PC-9 (cell line): ENCODE data around the gene P3H3. TPM values are rescaled to one million over a fixed set of nuclear protein-coding genes. Genes with fewer than 3 reads are reported as not detected.
"Not testable (repeated sequence)": the region's sequence is repeated elsewhere in the genome, so short reads cannot be mapped to it uniquely, and the experiment has no call there.

Experiments
- BruUV-seq: library from RNA; stranded (reverse); fragments of 400-500 nt; replicated peaks from 2 replicates; lab custom pipeline; 2021; lab: Mats Ljungman, UMichigan
- CTCF ChIA-PET: fragments of 300-600 bp; sonication (Branson Sonifier 250); formaldehyde crosslinking; loops from one replicate; lab custom pipeline; 2022; ENCODE audit warnings: antibody characterized with exemption; lab: Charles Lee
- POLR2A ChIA-PET: fragments of 300-600 bp; sonication (Branson Sonifier 250); formaldehyde crosslinking; loops from one replicate; lab custom pipeline; 2022; ENCODE audit warnings: antibody characterized with exemption; ENCODE audit not compliant: unreplicated experiment; lab: Charles Lee
- DNase-seq, 2 experiments: peaks; one replicate each; pipeline versions ENCODE4 v3.0.0 to v3.0.0-alpha.2; 2015 to 2022; ENCODE audit warnings: mixed read lengths in 1 of 2
- H2AFZ ChIP-seq: fragments of 200-600 bp; sonication (generic); 2 replicates; pipeline ENCODE4 v1.8.1; 2017; ENCODE audit warnings: antibody characterized with exemption
- H3F3A ChIP-seq: fragments of 200-600 bp; sonication (generic); 2 replicates; pipeline ENCODE4 v1.8.1; 2017; ENCODE audit warnings: antibody characterized with exemption, mild to moderate bottlenecking, low read depth; ENCODE audit not compliant: insufficient read depth
- H3K27ac ChIP-seq: fragments of 200-600 bp; sonication (generic); 2 replicates; pipeline ENCODE4 v1.6.1; 2016; ENCODE audit warnings: mixed run types
- H3K27me3 ChIP-seq: fragments of 200-600 bp; sonication (generic); 2 replicates; pipeline ENCODE4 v1.6.1; 2016; ENCODE audit warnings: low read depth, mixed run types; ENCODE audit not compliant: insufficient read depth
- H3K36me3 ChIP-seq: fragments of 200-600 bp; sonication (generic); 2 replicates; pipeline ENCODE4 v1.6.1; 2016; ENCODE audit warnings: low read depth, mixed run types
- H3K4me1 ChIP-seq: fragments of 200-600 bp; sonication (generic); replicated peaks from 2 replicates; pipeline ENCODE4 v1.6.1; 2016; ENCODE audit warnings: mixed run types; ENCODE audit not compliant: insufficient read depth
- H3K4me2 ChIP-seq: fragments of 200-600 bp; sonication (generic); 2 replicates; pipeline ENCODE4 v1.6.1; 2017; ENCODE audit warnings: mixed run types
- H3K4me3 ChIP-seq: fragments of 200-600 bp; sonication (generic); 2 replicates; pipeline ENCODE4 v1.6.1; 2016; ENCODE audit warnings: mixed run types
- H3K79me2 ChIP-seq: fragments of 200-600 bp; sonication (generic); 2 replicates; pipeline ENCODE4 v1.6.1; 2017; ENCODE audit warnings: low read depth, mixed run types
- H3K9me2 ChIP-seq: fragments of 200-600 bp; sonication (generic); 2 replicates; pipeline ENCODE4 v1.8.1; 2017; ENCODE audit warnings: mild to moderate bottlenecking; ENCODE audit not compliant: insufficient read depth
- H3K9me3 ChIP-seq: fragments of 200-600 bp; sonication (generic); 2 replicates; pipeline ENCODE4 v1.8.1; 2016; ENCODE audit warnings: low read depth; ENCODE audit not compliant: insufficient read depth
- H4K20me1 ChIP-seq: fragments of 200-600 bp; sonication (generic); 2 replicates; pipeline ENCODE4 v1.8.1; 2017; ENCODE audit not compliant: insufficient read depth
- EZH2 ChIP-seq: fragments of 200-600 bp; sonication (generic); IDR thresholded peaks from 2 replicates; pipeline ENCODE4 v1.8.0; 2017; ENCODE audit warnings: antibody characterized with exemption, low read depth
- intact Hi-C: fragments of 100-400 bp; cut with micrococcal nuclease; formaldehyde crosslinking; loops from one replicate; pipeline ENCODE4 v1.10.0; 2022; ENCODE audit not compliant: unreplicated experiment
- total RNA-seq: library from RNA; stranded (reverse); gene quantifications from 2 replicates; pipeline ENCODE4 v1.2.3, GENCODE V29; 2021
- TF ChIP-seq, protein P1 (sequence below): fragments of 200-600 bp; sonication (generic); conservative IDR thresholded peaks from 2 replicates; pipeline ENCODE4 v1.6.1; 2017; ENCODE audit warnings: mixed run types, antibody characterized with exemption, mild to moderate bottlenecking, moderate library complexity

The P3H3 gene
- total RNA-seq, 1 experiment from 2014 or later, result 0.52 TPM

DNA sequence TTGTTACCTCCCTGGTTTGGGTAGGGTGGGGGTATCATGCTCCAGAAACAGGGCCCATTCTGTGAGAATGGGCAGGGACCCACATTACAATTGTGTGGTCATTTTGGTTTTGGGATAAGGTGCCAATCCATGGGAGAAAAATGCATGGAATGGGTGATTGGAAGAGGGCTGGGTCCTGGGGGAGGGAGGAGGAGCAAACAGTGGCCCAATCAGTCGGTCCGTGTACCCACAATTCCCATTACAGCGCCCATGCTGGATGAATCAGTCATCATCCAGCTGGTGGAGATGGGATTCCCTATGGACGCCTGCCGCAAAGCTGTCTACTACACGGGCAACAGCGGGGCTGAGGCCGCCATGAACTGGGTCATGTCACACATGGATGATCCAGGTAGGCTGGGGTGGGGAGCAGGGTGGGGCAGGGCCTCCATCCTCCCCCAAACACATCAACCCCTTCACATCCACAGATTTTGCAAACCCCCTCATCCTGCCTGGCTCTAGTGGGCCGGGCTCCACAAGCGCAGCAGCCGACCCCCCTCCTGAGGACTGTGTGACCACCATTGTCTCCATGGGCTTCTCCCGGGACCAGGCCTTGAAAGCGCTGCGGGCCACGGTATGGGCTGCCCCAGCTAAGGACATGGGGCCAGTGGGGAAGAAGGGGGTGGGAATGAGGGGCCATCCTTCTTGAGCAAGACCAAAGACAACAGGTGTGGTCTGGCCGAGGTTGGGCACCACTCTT, 35.5 kb downstream of the P3H3 start:
- Histone ChIP-seq H3K27me3 (no peaks in the 10 kb centered on the region), H3K9me2 (no peaks in the 10 kb centered on the region), H3K9me3 (no peaks in the 10 kb centered on the region), H4K20me1 (peaks cover 8% of the 10 kb centered on the region), H3K79me2 (peaks cover 14% of the 10 kb centered on the region), H3K4me2 (no peak overlapping the region), H3K4me3 (no peak overlapping the region), H3K4me1 (peaks cover 8% of the 10 kb centered on the region), H2AFZ (no peak overlapping the region), H3K27ac (no peak overlapping the region), H3F3A (peaks cover 32% of the 10 kb centered on the region; the same call in 1 of the 2 replicates), H3K36me3 (peaks cover 12% of the 10 kb centered on the region; the same call in 1 of the 2 replicates)
- no peak for DNase-seq
- no peak for TF ChIP-seq EZH2
- TF ChIP-seq, protein P1, sequence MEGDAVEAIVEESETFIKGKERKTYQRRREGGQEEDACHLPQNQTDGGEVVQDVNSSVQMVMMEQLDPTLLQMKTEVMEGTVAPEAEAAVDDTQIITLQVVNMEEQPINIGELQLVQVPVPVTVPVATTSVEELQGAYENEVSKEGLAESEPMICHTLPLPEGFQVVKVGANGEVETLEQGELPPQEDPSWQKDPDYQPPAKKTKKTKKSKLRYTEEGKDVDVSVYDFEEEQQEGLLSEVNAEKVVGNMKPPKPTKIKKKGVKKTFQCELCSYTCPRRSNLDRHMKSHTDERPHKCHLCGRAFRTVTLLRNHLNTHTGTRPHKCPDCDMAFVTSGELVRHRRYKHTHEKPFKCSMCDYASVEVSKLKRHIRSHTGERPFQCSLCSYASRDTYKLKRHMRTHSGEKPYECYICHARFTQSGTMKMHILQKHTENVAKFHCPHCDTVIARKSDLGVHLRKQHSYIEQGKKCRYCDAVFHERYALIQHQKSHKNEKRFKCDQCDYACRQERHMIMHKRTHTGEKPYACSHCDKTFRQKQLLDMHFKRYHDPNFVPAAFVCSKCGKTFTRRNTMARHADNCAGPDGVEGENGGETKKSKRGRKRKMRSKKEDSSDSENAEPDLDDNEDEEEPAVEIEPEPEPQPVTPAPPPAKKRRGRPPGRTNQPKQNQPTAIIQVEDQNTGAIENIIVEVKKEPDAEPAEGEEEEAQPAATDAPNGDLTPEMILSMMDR, result no peak
- ChIA-PET CTCF (no interaction called here), POLR2A (no interaction called here)
- intact Hi-C loops, result no loop called here
- no TSS peak for BruUV-seq

DNA sequence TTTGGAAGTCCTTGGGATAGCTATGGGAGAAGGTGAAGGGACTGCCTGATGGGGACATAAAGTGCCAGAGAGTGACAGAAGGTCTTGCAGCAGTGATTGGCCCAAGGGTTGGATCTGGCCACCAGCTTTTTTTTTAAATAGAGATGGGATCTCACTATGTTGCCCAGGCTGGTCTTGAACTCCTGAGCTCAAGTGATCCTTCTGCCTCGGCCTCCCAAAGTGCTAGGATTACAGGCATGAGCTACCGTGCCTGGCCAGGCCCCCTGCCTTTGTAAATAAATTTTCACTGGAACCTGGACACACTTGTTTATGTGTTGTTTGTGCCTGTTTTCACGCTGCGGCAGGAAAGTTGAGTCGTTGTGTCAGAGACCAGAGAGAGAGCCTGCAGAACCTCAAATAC, 37.1 kb downstream of the P3H3 start:
- BruUV-seq, CTCF ChIA-PET, intact Hi-C loops: not testable (repeated sequence)

DNA sequence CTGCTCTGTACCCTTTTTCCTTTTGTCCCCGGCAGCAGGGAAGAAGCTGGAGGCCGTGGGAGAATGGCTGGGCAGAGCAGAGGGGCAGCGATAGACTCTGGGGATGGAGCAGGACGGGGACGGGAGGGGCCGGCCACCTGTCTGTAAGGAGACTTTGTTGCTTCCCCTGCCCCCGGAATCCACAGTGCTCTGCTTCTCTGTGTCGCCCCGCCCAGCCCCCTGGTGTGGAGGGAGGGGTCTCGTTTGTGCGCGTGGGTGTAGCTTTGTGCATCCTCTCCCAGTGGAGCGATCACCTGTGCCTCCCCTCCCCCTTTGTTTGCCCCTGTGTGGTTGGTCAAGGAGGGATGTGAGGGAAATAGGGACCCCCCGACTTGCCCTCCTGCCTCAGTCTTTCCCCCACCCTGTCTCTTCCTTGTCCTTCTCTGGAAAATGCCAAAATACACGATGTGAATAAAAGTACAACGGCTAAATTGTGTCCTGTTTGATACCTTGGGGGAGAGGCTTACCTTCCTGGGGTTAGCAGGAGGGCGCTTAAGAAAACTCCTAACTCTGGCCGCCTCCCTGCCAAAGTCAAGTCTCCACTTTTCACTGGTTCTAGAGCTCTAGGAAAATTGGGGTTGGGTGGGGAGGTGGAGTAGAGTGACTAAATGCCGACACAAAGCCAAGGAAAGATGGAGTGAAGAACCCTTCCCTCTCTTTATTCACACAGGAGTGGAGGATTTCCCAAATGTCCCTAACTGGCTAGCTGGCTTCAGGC, 38.1 kb downstream of the P3H3 start:
- no peaks in the 10 kb centered on the region for H3K9me3 ChIP-seq
- H3K36me3 ChIP-seq, result peaks cover 23% of the 10 kb centered on the region
- H3K9me2 ChIP-seq, result no peaks in the 10 kb centered on the region
- H2AFZ ChIP-seq, result no peak overlapping the region
- H4K20me1 ChIP-seq, result peaks cover 34% of the 10 kb centered on the region
- H3K4me2 ChIP-seq, result peak overlapping the region; percentile 79
- peaks cover 23% of the 10 kb centered on the region for H3K4me1 ChIP-seq
- H3K27ac ChIP-seq, result no peak overlapping the region
- BruUV-seq, result no TSS peak
- TF ChIP-seq, protein P1, result no peak
- TF ChIP-seq EZH2, result no peak
- H3K79me2 ChIP-seq, result peaks cover 28% of the 10 kb centered on the region
- H3F3A ChIP-seq, result peaks cover 58% of the 10 kb centered on the region
- H3K4me3 ChIP-seq, result peak overlapping the region; percentile 97; the same call in 1 of the 2 replicates
- CTCF ChIA-PET, result no interaction called here
- intact Hi-C loops, result no loop called here
- DNase-seq, result no peak
- POLR2A ChIA-PET, result interaction anchor here (0.6 to 1.0 kb wide), 6 partner anchors 13 to 530 kb away, joined by 3 to 20 read pairs (median 9); no protein-coding TSS in a partner anchor
- H3K27me3 ChIP-seq, result no peaks in the 10 kb centered on the region

More for the DNA sequence above, 37.1 kb downstream of the P3H3 start:
- H3K9me3 ChIP-seq, H3K4me3 ChIP-seq, H3K9me2 ChIP-seq, H3K27ac ChIP-seq, H2AFZ ChIP-seq, DNase-seq, H3K27me3 ChIP-seq, H3K4me2 ChIP-seq: not testable (repeated sequence)
- peaks cover 48% of the 10 kb centered on the region for H3F3A ChIP-seq
- H3K79me2 ChIP-seq, result peaks cover 28% of the 10 kb centered on the region
- peaks cover 20% of the 10 kb centered on the region for H3K36me3 ChIP-seq
- peaks cover 24% of the 10 kb centered on the region for H4K20me1 ChIP-seq
- POLR2A ChIA-PET, result interaction anchor here (0.6 kb wide), 2 partner anchors 81 to 230 kb away, joined by 3 to 4 read pairs; no protein-coding TSS in a partner anchor
- peaks cover 14% of the 10 kb centered on the region for H3K4me1 ChIP-seq
